H9 (cell line): ENCODE results near the gene RIPK1. TPM values are rescaled to one million over a fixed set of nuclear protein-coding genes. Genes with fewer than 3 reads are reported as not detected.

ENCODE experiments used
- DNase-seq: peaks from one replicate; pipeline ENCODE4 v3.0.0-alpha.2; 2017
- H2AFZ ChIP-seq: one replicate; pipeline ENCODE4 v1.6.1; 2013; ENCODE audit warnings: mild to moderate bottlenecking, low read length, control low read depth, moderate library complexity
- H2AK5ac ChIP-seq: 2 replicates; pipeline ENCODE4 v1.6.1; 2013; ENCODE audit warnings: low read length, control low read depth, mixed read lengths; ENCODE audit not compliant: insufficient read length
- H2BK120ac ChIP-seq: one replicate; pipeline ENCODE4 v1.6.1; 2013; ENCODE audit warnings: low read depth, mild to moderate bottlenecking, low read length, control low read depth, inconsistent platforms; ENCODE audit not compliant: poor library complexity, severe bottlenecking
- H2BK12ac ChIP-seq: 2 replicates; pipeline ENCODE4 v1.6.1; 2013; ENCODE audit warnings: low read length, control low read depth, mixed read lengths, low read depth; ENCODE audit not compliant: insufficient read length
- H2BK15ac ChIP-seq: 2 replicates; pipeline ENCODE4 v1.6.1; 2013; ENCODE audit warnings: low read depth, low read length, control low read depth
- H2BK20ac ChIP-seq: one replicate; pipeline ENCODE4 v1.6.1; 2013; ENCODE audit warnings: low read depth, mild to moderate bottlenecking, low read length, control low read depth, inconsistent platforms; ENCODE audit not compliant: poor library complexity, severe bottlenecking
- H2BK5ac ChIP-seq: 2 replicates; pipeline ENCODE4 v1.6.1; 2013; ENCODE audit warnings: low read length, control low read depth, mixed read lengths; ENCODE audit not compliant: insufficient read length
- H3K14ac ChIP-seq: 2 replicates; pipeline ENCODE4 v1.6.1; 2013; ENCODE audit warnings: low read length, control low read depth; ENCODE audit not compliant: insufficient read depth
- H3K18ac ChIP-seq: 2 replicates; pipeline ENCODE4 v1.6.1; 2013; ENCODE audit warnings: low read depth, mild to moderate bottlenecking, mixed read lengths, low read length, control low read depth; ENCODE audit not compliant: insufficient read length
- H3K23ac ChIP-seq: 2 replicates; pipeline ENCODE4 v1.6.1; 2013; ENCODE audit warnings: low read length, control low read depth, mixed read lengths, low read depth; ENCODE audit not compliant: insufficient read length
- H3K23me2 ChIP-seq: 2 replicates; pipeline ENCODE4 v1.6.1; 2013; ENCODE audit warnings: low read depth, mild to moderate bottlenecking, mixed read lengths, low read length, control low read depth; ENCODE audit not compliant: insufficient read length, poor library complexity, severe bottlenecking
- H3K27ac ChIP-seq: 2 replicates; pipeline ENCODE4 v1.5.1; 2013; ENCODE audit warnings: low read length, control low read depth, mixed read lengths, low read depth; ENCODE audit not compliant: insufficient read length
- H3K27me3 ChIP-seq: 2 replicates; pipeline ENCODE4 v1.6.1; 2013; ENCODE audit warnings: low read length, control low read depth, inconsistent platforms; ENCODE audit not compliant: insufficient read depth
- H3K4ac ChIP-seq: 2 replicates; pipeline ENCODE4 v1.6.1; 2013; ENCODE audit warnings: low read depth, mild to moderate bottlenecking, control low read depth, inconsistent platforms, low read length, moderate library complexity
- H3K4me1 ChIP-seq: 2 replicates; pipeline ENCODE4 v1.6.1; 2013; ENCODE audit warnings: low read length, control low read depth, inconsistent platforms; ENCODE audit not compliant: insufficient read depth
- H3K4me2 ChIP-seq: 2 replicates; pipeline ENCODE4 v1.6.1; 2013; ENCODE audit warnings: low read length, control low read depth, mixed read lengths; ENCODE audit not compliant: insufficient read length, insufficient read depth
- H3K56ac ChIP-seq: 2 replicates; pipeline ENCODE4 v1.6.1; 2013; ENCODE audit warnings: low read depth, mild to moderate bottlenecking, mixed read lengths, low read length, control low read depth; ENCODE audit not compliant: insufficient read length
- H3K79me1 ChIP-seq: 2 replicates; pipeline ENCODE4 v1.6.1; 2013; ENCODE audit warnings: low read depth, mild to moderate bottlenecking, moderate library complexity, low read length, control low read depth, inconsistent platforms; ENCODE audit not compliant: insufficient read depth, poor library complexity, severe bottlenecking
- H3K79me2 ChIP-seq: 2 replicates; pipeline ENCODE4 v1.6.1; 2013; ENCODE audit warnings: low read length, control low read depth, inconsistent platforms; ENCODE audit not compliant: insufficient read depth
- H3K9ac ChIP-seq: 2 replicates; pipeline ENCODE4 v1.6.1; 2013; ENCODE audit warnings: low read length, control low read depth, mixed read lengths; ENCODE audit not compliant: insufficient read length; ENCODE audit errors: extremely low read depth
- H3K9me3 ChIP-seq: one replicate; pipeline ENCODE4 v1.6.1; 2013; ENCODE audit warnings: low read depth, low read length, inconsistent platforms; ENCODE audit not compliant: control insufficient read depth
- H3T11ph ChIP-seq: one replicate; pipeline ENCODE4 v1.6.1; 2013; ENCODE audit warnings: mild to moderate bottlenecking, low read length, control low read depth, inconsistent platforms
- H4K20me1 ChIP-seq: one replicate; pipeline ENCODE4 v1.6.1; 2013; ENCODE audit not compliant: control insufficient read depth, insufficient read length, insufficient read depth
- H4K5ac ChIP-seq: 2 replicates; pipeline ENCODE4 v1.6.1; 2013; ENCODE audit warnings: low read depth, mild to moderate bottlenecking, mixed read lengths, low read length, control low read depth; ENCODE audit not compliant: insufficient read length
- H4K8ac ChIP-seq: replicated peaks from 2 replicates; pipeline ENCODE4 v1.6.1; 2013; ENCODE audit warnings: low read length, control low read depth, mixed read lengths, low read depth; ENCODE audit not compliant: insufficient read length
- H4K91ac ChIP-seq: 2 replicates; pipeline ENCODE4 v1.6.1; 2013; ENCODE audit warnings: low read depth, mild to moderate bottlenecking, moderate library complexity, mixed read lengths, low read length, control low read depth; ENCODE audit not compliant: insufficient read length
- H3K27ac Mint-ChIP-seq, 3 experiments: 2 replicates in 2 of 3; 3 replicates in 1 of 3; pipeline ENCODE4 v1.8.0; 2020 to 2021; ENCODE audit warnings: mixed read lengths in 3 of 3, mild to moderate bottlenecking in 1 of 3, moderate library complexity in 1 of 3
- H3K27me3 Mint-ChIP-seq: 2 replicates; pipeline ENCODE4 v1.8.0; 2021; ENCODE audit warnings: low read depth, mild to moderate bottlenecking, moderate library complexity, mixed read lengths
- H3K36me3 Mint-ChIP-seq, 3 experiments: 2 replicates in 2 of 3; 3 replicates in 1 of 3; pipeline ENCODE4 v1.8.0; 2020 to 2021; ENCODE audit warnings: low read depth in 3 of 3, mixed read lengths in 3 of 3; ENCODE audit not compliant: insufficient read depth in 1 of 3
- H3K4me1 Mint-ChIP-seq, 2 experiments: 2 replicates each; pipeline ENCODE4 v1.8.0; 2020; ENCODE audit warnings: mixed read lengths in 2 of 2
- H3K4me3 Mint-ChIP-seq, 2 experiments: 2 replicates in 1 of 2; 3 replicates in 1 of 2; pipeline ENCODE4 v1.8.0; 2020 to 2021; ENCODE audit warnings: mild to moderate bottlenecking in 2 of 2, mixed read lengths in 2 of 2, moderate library complexity in 1 of 2
- H3K9me3 Mint-ChIP-seq, 2 experiments: 2 replicates in 1 of 2; 3 replicates in 1 of 2; pipeline ENCODE4 v1.8.0; 2020; ENCODE audit warnings: mild to moderate bottlenecking in 2 of 2, mixed read lengths in 2 of 2, moderate library complexity in 1 of 2
- CTCF ChIP-seq: fragments of 200-600 bp; sonication (generic); conservative IDR thresholded peaks from 3 replicates; pipeline ENCODE4 v1.8.0; 2021; ENCODE audit warnings: antibody characterized with exemption, mild to moderate bottlenecking
- total RNA-seq: library from RNA; stranded (reverse); gene quantifications from 2 replicates; pipeline ENCODE4 v1.2.1, GENCODE V29; 2021

The RIPK1 gene
- total RNA-seq, 1 experiment from 2014 or later, result 24.6 TPM

GRCh38 chr6:3142536-3142935, 74.2 kb downstream of the RIPK1 start:
- H3K56ac ChIP-seq, result no peak overlapping the region
- H3K4ac ChIP-seq, result no peak overlapping the region
- H3K23me2 ChIP-seq, result no peaks in the 10 kb centered on the region
- no peaks in the 10 kb centered on the region for H3K79me1 ChIP-seq
- Mint-ChIP-seq H3K4me1 (peaks cover 15 to 28% of the 10 kb centered on the region in 2 experiments), H3K27me3 (no peaks in the 10 kb centered on the region), H3K27ac (peak overlapping the region in 1 of 3 experiments; percentile 96; a peak in 2 of 7 replicates), H3K36me3 (peaks cover 50 to 76% (median 57%) of the 10 kb centered on the region in 3 experiments), H3K4me3 (no peak overlapping the region), H3K9me3 (peaks cover 0 to 2% of the 10 kb centered on the region in 2 experiments; a peak in 3 of 5 replicates)
- H3K23ac ChIP-seq, result no peak overlapping the region
- H3K4me1 ChIP-seq, result no peaks in the 10 kb centered on the region; the same call in 1 of the 2 replicates
- H4K8ac ChIP-seq, result no peak overlapping the region
- H3K27ac ChIP-seq, result no peak overlapping the region
- H2BK120ac ChIP-seq, result no peak overlapping the region
- H3K79me2 ChIP-seq, result no peaks in the 10 kb centered on the region
- H4K20me1 ChIP-seq, result no peaks in the 10 kb centered on the region
- no peak for TF ChIP-seq CTCF
- H3K9me3 ChIP-seq, result no peaks in the 10 kb centered on the region
- H2BK15ac ChIP-seq, result no peak overlapping the region
- no peak overlapping the region for H3K4me2 ChIP-seq
- H3K27me3 ChIP-seq, result no peaks in the 10 kb centered on the region
- no peak overlapping the region for H3K9ac ChIP-seq
- H3K18ac ChIP-seq, result no peak overlapping the region
- no peak for DNase-seq
- no peak overlapping the region for H2BK12ac ChIP-seq
- H4K91ac ChIP-seq, result no peak overlapping the region
- H3T11ph ChIP-seq, result no peak overlapping the region
- no peak overlapping the region for H3K14ac ChIP-seq
- H2BK20ac ChIP-seq, result no peak overlapping the region
- no peak overlapping the region for H2AFZ ChIP-seq
- no peak overlapping the region for H2AK5ac ChIP-seq
- H4K5ac ChIP-seq, result no peak overlapping the region
- no peak overlapping the region for H2BK5ac ChIP-seq
